Astrocyte of the spinal cord (primary cell): ENCODE results near the gene SLC2A5.
A peak's percentile ranks its signal among the peaks of the same experiment; 100 is the strongest.

ENCODE experiments used
- DNase-seq: peaks from one replicate; pipeline ENCODE4 v3.0.0; 2011; ENCODE audit warnings: low read depth, low spot score
- H3K4me3 ChIP-seq: 2 replicates; pipeline ENCODE4 v1.5.1; 2011; ENCODE audit warnings: low read depth, mild to moderate bottlenecking, low read length, moderate library complexity
- in situ Hi-C: cut with HindIII; loops from 2 replicates; pipeline ENCODE4 v1.10.0; 2017; ENCODE audit warnings: low sequenced_read_pairs
- TF ChIP-seq, protein P1 (sequence below): IDR thresholded peaks from 2 replicates; pipeline ENCODE4 v1.5.1; 2012; ENCODE audit warnings: low read depth, mild to moderate bottlenecking, low read length, inconsistent platforms

SLC2A5 gene

DNA sequence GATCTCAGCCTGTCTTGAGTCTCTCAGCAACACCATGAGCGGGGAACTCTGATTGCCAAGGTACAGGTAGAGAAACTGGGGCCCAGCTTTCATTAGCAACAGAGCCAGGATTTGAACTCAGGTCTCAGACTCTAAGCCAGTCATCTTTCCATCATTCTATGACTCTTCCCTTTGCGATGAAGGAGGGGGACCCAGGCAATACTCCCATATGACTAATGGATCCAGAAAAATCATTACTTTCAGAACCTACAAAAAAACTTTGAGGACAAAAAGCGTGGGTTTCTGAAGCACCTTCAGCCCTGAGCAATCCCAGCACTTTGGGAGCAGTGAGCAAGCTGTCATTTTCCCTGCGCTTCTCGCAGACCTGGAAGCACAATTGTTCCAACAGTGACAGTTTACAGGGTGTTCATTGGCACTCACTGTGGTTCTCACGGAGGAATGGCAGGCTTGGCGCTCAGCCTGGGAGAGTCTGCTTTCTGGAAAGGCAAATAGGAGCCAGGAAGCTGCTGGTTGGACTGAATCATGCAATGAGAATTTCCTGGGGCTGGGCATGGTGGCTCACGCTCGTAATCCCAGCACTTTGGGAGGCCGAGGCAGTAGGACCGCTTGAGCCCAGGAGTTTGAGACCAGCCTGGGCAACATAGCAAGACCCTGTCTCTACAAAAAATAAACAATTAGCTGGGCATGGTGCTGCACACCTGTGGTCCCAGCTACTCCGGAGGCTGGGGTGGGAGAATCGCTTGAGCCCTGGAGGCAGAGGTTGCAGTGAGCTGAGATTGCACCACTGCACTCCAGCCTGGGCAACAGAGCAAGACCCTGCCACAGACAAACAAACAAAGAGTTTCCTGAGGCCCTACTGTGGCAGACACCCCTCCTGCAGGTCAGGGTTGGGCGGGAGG, 83.3 kb downstream of the SLC2A5 start:
- TF ChIP-seq, protein P1, sequence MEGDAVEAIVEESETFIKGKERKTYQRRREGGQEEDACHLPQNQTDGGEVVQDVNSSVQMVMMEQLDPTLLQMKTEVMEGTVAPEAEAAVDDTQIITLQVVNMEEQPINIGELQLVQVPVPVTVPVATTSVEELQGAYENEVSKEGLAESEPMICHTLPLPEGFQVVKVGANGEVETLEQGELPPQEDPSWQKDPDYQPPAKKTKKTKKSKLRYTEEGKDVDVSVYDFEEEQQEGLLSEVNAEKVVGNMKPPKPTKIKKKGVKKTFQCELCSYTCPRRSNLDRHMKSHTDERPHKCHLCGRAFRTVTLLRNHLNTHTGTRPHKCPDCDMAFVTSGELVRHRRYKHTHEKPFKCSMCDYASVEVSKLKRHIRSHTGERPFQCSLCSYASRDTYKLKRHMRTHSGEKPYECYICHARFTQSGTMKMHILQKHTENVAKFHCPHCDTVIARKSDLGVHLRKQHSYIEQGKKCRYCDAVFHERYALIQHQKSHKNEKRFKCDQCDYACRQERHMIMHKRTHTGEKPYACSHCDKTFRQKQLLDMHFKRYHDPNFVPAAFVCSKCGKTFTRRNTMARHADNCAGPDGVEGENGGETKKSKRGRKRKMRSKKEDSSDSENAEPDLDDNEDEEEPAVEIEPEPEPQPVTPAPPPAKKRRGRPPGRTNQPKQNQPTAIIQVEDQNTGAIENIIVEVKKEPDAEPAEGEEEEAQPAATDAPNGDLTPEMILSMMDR, result no peak
- in situ Hi-C loops, result no loop called here
- DNase-seq, result peak; percentile 96
- H3K4me3 ChIP-seq, result no peak overlapping the region
